HG03558 (cell line): ENCODE results near the gene PLEKHN1.
"Not testable (repeated sequence)": the region's sequence is repeated elsewhere in the genome, so short reads cannot be mapped to it uniquely, and the experiment has no call there.

Experiments used
- ATAC-seq: cut with Tn5 transposase; IDR thresholded peaks from one replicate; pipeline ENCODE4 v1.9.1; 2021; ENCODE audit warnings: moderate number of reproducible peaks; ENCODE audit not compliant: unreplicated experiment; ENCODE audit errors: extremely low read depth

PLEKHN1 gene

DNA sequence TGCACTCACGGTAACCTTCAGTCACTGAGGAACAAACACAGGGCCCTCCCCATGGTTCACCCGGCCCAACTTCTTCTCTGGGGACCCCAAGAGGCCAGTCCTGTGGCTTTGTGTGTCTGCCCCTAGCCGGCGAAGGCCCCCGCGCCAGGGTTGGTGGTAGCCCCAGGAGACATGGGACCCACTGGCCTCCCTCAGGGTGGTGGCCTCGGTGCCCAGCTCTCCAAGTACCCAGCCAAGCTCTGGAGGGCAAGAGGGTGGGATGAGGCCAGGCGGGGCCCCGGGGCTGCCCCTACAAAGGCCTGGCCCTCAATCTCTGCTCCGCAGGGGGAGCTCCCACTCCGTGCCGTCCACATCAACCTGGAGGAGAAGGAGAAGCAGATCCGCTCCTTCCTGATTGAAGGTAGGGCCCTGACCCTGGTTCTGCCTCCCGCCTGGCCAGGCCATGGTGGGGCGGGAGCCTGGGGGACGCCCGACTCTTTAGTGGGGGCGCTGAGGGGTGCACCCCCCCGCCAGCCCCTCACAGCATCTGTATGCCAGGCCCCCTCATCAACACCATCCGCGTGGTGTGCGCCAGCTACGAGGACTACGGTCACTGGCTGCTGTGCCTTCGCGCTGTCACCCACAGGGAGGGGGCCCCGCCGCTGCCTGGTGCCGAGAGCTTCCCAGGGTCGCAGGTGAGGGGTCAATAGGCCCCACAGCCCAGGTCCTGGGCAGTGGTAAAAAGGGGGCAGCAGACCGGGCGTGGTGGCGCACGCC is 5.6 kb downstream of the PLEKHN1 start:
- ATAC-seq: no peak

- no peak for ATAC-seq
Measured at GRCh38 chr1:972726-973458, 6.6 kb downstream of the PLEKHN1 start.

GRCh38 chr1:973459-974292 is 7.4 kb downstream of the PLEKHN1 start:
- no peak for ATAC-seq

GRCh38 chr1:974293-974640 is 8.0 kb downstream of the PLEKHN1 start:
- ATAC-seq: no peak

- no peak for ATAC-seq
Measured at GRCh38 chr1:974687-975328, 8.5 kb downstream of the PLEKHN1 start.

- ATAC-seq: no peak
Measured at GRCh38 chr1:975365-975764, 9.1 kb downstream of the PLEKHN1 start.

DNA sequence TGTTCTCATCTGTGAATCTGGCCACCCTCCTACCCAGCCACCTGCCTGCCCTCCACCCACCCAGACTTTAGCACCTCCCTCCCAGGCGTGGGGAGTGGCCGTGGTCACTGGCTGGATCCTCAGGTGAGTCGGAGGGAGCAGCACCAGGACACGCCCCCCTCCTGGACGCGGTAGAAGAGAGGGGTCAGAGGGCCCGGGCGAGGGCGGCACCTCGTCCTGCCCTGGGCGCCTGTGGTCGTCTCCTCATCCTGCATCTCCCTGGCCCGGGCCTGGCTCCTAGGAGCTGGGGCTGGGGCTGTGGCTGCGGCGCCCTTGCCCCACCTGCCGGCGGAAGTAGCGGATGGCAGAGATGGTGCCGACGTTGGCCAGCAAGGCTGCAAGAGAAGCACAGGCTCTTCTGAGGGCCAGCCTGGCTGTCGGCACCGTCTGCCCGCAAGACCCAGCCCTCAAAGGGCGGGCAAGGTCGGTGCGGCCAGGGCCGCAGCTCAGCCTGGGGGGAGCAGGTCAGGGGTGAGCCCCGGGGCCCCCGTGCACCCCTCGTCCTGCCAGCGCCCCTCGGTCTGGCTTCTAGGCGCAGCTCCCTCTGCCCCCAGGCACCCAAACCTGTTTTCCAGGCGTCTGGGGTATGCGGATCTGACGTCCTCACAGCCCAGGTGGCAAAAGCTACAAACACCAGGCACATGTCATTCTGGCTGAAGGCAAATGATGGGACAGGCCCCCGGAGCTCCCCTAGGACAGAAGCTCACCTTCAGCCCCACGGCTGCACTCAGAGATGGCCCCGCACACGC is 9.8 kb downstream of the PLEKHN1 start:
- ATAC-seq: no peak

DNA sequence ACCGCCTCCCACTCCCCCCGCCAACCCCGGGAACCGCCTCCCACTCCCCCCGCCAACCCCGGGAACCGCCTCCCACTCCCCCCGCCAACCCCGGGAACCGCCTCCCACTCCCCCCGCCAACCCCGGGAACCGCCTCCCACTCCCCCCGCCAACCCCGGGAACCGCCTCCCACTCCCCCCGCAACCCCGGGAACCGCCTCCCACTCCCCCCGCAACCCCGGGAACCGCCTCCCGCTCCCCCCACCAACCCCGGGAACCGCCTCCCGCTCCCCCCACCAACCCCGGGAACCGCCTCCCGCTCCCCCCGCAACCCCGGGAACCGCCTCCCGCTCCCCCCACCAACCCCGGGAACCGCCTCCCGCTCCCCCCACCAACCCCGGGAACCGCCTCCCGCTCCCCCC is 10.5 kb downstream of the PLEKHN1 start:
- not testable (repeated sequence) for ATAC-seq

DNA sequence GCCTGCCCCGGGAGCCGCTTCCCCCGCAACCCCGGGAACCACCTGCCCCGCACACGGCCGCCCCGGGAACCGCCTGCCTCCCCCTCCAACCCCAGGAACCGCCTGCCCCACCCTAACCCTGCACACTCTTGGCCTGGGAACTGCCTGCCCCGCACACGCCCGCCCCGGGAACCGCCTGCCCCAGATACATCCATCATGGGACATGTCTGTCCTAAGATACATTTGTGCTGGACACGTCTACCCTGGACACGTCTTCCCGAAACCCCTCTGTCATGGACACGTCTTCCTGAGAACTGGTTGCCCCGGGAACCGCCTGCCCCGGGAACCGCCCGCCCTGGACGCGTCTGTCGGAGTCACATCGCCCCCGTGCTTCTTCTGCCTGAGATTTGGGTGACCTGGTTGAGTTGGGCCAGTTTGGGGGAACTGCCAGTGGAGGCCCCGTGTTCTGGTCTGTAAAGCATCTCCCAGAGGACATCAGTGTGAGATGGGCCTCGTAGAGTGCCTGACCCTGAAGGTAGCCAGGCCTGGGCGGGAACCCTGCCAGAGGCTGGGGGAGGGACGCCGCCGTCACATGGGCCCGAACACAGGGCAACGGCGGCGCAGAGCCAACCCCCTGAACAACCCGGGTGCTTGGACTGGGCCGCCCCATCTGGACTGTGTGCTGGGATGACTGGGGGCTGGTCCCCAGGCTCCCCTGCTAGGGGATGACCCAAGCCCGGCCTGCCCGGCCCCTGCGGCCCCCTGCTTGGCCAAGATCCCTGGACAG is 12.0 kb downstream of the PLEKHN1 start:
- ATAC-seq: no peak

DNA sequence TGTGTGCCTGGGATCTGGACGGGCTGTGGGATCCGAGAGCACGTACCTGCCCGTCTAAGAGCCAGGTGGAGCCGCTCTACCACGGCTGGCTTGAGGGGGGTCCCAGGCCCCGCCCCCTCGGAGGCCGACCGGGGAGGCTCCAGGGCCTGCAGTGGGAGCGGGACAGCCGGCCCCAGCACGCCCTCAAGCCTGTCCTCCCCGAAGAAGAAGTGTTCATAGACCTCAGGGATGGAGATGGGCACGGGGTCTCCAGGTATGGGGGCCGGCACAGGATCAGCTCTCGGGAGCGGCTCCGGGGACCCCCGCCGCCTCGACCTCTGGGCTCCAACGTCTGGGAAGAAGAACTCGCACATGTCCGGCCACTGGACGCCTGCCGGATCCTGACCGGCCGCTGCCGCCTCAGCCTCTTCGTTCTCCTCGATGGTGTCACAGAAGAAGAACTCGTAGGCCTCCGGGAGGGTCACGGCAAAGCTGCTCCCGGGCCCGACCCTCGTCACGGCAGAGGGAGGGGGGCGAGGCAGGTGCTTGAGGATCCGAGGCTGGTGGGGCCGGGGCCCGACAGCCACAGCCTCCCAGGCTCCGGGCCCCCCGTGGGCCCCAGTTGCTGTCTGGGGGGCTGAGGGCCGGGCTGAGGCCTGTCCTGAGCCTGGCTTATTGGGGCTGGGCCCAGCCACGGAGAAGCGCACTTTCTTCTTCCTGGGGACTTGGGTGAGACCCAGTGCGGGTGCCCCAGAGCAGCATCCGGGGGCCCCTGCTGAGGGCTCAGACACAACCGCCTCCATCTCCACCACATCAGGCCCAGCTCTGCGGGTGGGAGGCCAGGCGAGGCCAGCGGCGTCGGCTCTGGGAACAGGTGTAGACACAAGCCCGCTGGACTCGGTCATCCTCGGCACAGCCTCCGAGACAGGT is 12.8 kb downstream of the PLEKHN1 start:
- no peak for ATAC-seq

DNA sequence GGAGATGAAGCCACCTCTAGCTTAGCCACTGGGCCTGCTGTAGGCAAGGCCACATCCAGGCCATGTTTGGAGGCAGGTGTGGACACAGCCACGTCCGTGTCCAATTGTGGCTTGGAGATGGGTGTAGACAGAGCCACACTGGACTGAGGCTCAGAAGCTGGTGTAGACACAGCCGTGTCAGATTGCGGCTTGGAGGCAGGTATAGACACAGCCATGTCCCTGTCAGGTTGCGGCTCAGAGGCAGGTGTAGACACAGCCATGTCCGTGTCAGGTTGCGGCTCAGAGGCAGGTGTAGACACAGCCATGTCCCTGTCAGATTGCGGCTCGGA is 13.4 kb downstream of the PLEKHN1 start:
- no peak for ATAC-seq

DNA sequence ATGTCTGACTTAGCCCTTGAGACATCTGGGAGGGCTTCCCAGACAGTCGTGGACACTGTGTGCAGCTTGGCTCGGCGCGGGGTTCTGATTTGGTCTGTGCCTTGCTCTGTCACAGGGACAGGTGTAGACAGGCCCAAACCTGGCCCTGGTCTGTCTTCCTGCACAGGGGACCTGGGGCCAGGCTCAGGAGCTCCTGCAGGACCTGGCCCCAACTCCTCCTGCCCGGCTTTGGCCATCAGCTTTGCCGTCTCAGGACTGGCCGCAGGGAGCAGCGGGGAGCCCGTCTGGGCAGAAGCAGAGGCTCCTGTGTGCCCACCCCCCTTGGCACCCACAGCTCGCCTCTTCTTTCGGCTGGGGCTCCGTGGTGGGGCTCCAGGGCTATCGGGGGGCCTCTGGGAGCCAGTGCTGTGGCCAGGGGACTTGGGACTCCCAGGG is 13.9 kb downstream of the PLEKHN1 start:
- no peak for ATAC-seq

DNA sequence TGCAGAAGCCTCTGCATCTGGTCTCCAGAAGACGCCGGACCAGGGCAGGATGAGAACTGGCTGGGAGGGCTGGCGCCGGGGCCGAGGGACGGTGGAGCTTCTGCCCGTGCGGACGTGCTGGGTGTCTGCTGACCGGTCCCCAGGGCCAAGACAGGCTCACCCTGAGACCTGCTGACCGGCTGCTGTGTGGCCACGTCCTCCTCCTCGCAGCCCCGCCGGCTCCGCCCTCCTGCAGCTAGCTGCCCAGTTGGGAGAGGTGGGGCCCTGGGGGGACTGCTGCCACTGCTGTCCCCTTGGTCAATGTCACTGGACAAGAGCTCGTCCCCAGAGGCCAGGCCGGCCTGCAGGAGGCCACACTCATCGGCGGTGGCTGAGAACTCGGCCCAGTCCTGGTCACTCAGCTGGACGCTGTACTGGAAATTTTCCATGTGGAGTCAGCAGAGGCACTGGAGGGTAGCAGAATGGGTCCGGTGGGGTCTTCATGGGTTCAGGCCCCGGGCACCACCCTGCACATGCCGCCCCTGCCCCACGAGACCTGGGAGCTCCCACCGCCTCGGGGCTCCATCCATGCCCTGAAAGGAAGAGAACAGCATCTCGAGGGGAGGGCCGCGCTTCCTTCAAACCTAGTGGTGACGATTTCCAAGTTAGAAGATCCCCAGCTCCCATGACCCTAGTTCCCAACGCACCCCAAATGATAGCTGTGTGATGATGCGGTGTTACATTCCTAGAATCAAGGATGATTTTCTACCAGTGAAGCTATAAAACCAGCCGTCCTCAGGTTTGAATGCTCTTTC is 14.5 kb downstream of the PLEKHN1 start:
- ATAC-seq: no peak

DNA sequence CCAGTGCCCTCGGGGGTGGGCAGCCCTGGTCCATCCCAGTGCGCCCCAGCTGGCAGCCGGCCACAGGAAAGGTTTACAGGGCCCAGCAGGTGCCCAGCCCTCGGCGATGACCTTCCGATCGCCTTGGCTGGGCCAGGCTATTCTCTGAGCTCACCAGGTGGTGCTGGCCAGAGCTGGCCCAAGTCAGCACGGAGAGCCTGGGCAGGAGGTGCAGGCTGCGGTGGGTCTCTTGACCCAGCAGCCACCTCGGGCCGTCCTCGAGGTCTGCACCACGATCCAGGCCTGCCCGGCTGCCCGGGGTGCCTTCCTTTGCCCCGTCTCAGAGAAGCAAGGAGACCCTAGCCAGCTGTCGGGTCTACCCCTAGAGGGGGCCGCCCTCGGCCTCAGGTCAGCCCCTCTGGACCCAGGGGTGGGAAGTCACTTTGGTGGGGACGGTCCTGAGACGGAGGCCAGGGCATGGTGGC is 15.2 kb downstream of the PLEKHN1 start:
- ATAC-seq: no peak

DNA sequence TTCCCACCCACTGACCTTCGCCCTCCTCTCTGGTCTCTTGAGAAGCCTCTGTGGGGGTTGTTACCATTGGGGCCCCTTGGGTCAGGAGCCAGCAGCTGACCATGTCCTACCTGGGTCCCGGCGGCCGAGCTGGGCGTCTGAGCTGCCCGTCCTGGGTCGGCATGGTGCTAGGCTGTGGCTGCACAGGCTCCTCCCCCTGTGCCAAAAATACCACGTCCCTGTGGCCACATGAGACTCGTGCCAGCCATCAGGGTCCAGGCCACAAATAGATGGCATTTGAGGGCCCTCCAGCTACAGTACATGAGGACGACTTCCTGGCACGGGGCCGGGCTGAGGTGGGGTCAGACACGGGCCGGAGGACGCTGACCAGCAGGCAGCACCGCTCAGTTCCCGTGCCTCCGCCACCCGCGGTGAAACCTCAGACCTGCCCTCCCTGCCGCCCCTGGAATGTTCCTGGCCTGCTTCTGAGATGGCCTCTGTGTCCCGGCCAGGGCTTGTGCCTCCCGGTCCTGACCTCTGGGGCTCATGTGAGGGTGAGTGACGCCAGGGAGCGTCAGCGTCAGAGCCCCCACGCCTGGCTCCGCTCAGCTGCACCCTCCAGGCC is 15.8 kb downstream of the PLEKHN1 start, which contains the start of gene PERM1:
TSS of gene PERM1 (minus strand) at position 139 of the 604 bp plus-strand sequence. CDS start 1,064 bp downstream, outside the sequence.
- no peak for ATAC-seq

DNA sequence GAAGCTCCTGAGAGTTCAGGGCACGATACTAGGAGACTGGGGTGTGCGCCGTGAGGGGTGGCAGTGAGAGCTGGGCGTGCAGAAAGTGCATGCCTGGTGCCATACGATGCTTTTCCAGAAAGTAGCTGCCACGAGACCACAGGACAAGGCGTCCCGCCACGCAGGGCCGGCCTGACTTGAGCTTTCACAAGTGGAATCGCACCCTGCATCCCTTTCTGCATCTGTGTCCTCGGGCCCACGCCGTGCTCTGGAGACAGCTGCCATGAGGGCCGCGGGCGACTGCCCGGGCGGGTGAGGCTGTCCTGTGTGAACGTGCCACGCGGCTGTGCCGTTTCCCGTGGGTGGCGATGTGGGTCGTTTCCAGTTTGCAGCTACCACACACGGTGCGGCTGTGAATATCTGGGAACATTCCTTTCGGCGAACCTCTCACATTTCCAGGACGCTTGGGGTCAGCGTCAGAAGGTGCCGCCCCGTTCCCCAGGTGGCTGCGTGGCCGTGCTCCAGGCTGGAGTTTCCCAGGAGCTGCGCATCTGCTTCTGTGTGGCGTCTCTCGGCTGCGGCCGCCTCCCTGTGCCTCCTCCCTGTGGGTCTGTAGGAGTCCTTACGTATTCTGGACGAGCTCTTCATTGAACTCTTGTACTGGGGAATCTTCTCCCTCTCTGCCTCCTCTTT is 16.6 kb downstream of the PLEKHN1 start:
- ATAC-seq: no peak
